ENCODE measurements around the gene FSCN2. TPM values are rescaled to one million over a fixed set of nuclear protein-coding genes. Genes with fewer than 3 reads are reported as not detected.

The FSCN2 gene
- total RNA-seq, 2 donors from 2014 or later: 1.0 to 1.8 TPM

- peaks cover 9% of the 10 kb centered on the region for H3K27me3 ChIP-seq (ENCODE audit: control insufficient read depth, insufficient read depth, low read length, poor library complexity, severe bottlenecking)
- 66 to 79% methylated on average over 3 of the region's 5 CpGs for WGBS, 2 experiments (ENCODE audit: insufficient coverage in 1 of 2, insufficient read length in 1 of 2)
Observed at GRCh38 chr17:81535007-81535328, 6.8 kb downstream of the FSCN2 start.

GRCh38 chr17:81535480-81536298 is 7.5 kb downstream of the FSCN2 start:
- Mint-ChIP-seq H3K27ac (no peak overlapping the region), H3K4me3 (no peak overlapping the region), H3K9me3 (no peaks in the 10 kb centered on the region), H3K36me3 (ENCODE audit: low read depth) (peaks cover 3% of the 10 kb centered on the region), H3K27me3 (ENCODE audit: insufficient read depth) (peaks cover 30% of the 10 kb centered on the region), H3K4me1 (no peaks in the 10 kb centered on the region)
- Histone ChIP-seq H3K36me3 (ENCODE audit: control insufficient read depth, insufficient read depth, low read length) (no peaks in the 10 kb centered on the region), H3K9ac (ENCODE audit: extremely low read depth, low read length, poor library complexity, severe bottlenecking) (no peak overlapping the region), H3K27ac (ENCODE audit: low read depth, low read length) (no peak overlapping the region), H3K4me1 (ENCODE audit: control insufficient read depth, insufficient read depth, low read length) (no peaks in the 10 kb centered on the region), H3K4me3 (ENCODE audit: low read length) (no peak overlapping the region), H3K9me3 (ENCODE audit: control insufficient read depth, low read length) (no peaks in the 10 kb centered on the region), H3K27me3 (ENCODE audit: control insufficient read depth, insufficient read depth, low read length, poor library complexity, severe bottlenecking) (peaks cover 9% of the 10 kb centered on the region)
- no peak for TF ChIP-seq CTCF (conservative IDR thresholded peaks at IDR 0.05)
- no peak for DNase-seq
- WGBS, 2 experiments (ENCODE audit: insufficient coverage in 1 of 2, insufficient read length in 1 of 2): 86 to 93% methylated on average over 11 to 13 of the region's 13 CpGs

More at GRCh38 chr17:81535007-81535328, 6.8 kb downstream of the FSCN2 start:
- peaks cover 3% of the 10 kb centered on the region for H3K36me3 Mint-ChIP-seq (ENCODE audit: low read depth)
- no peak overlapping the region for H3K9ac ChIP-seq (ENCODE audit: extremely low read depth, low read length, poor library complexity, severe bottlenecking)
- TF ChIP-seq CTCF (conservative IDR thresholded peaks at IDR 0.05): no peak
- H3K4me1 Mint-ChIP-seq: no peaks in the 10 kb centered on the region
- no peaks in the 10 kb centered on the region for H3K4me1 ChIP-seq (ENCODE audit: control insufficient read depth, insufficient read depth, low read length)
- no peak overlapping the region for H3K27ac Mint-ChIP-seq
- DNase-seq: no peak
- no peak overlapping the region for H3K27ac ChIP-seq (ENCODE audit: low read depth, low read length)
- H3K27me3 Mint-ChIP-seq (ENCODE audit: insufficient read depth): peaks cover 30% of the 10 kb centered on the region
- H3K9me3 ChIP-seq (ENCODE audit: control insufficient read depth, low read length): no peaks in the 10 kb centered on the region
- no peak overlapping the region for H3K4me3 Mint-ChIP-seq
- no peaks in the 10 kb centered on the region for H3K9me3 Mint-ChIP-seq
- H3K4me3 ChIP-seq (ENCODE audit: low read length): no peak overlapping the region
- no peaks in the 10 kb centered on the region for H3K36me3 ChIP-seq (ENCODE audit: control insufficient read depth, insufficient read depth, low read length)

GRCh38 chr17:81536299-81537290 is 8.4 kb downstream of the FSCN2 start:
- WGBS, 2 experiments (ENCODE audit: insufficient coverage in 1 of 2, insufficient read length in 1 of 2): 38 to 64% methylated on average over 30 to 89 of the region's 89 CpGs
- Histone ChIP-seq H3K9me3 (ENCODE audit: control insufficient read depth, low read length) (no peaks in the 10 kb centered on the region), H3K4me1 (ENCODE audit: control insufficient read depth, insufficient read depth, low read length) (no peaks in the 10 kb centered on the region), H3K36me3 (ENCODE audit: control insufficient read depth, insufficient read depth, low read length) (no peaks in the 10 kb centered on the region), H3K27ac (ENCODE audit: low read depth, low read length) (no peak overlapping the region), H3K9ac (ENCODE audit: extremely low read depth, low read length, poor library complexity, severe bottlenecking) (no peak overlapping the region), H3K27me3 (ENCODE audit: control insufficient read depth, insufficient read depth, low read length, poor library complexity, severe bottlenecking) (peaks cover 9% of the 10 kb centered on the region), H3K4me3 (ENCODE audit: low read length) (no peak overlapping the region)
- H3K27ac Mint-ChIP-seq: no peak overlapping the region
- no peak for DNase-seq
- H3K4me3 Mint-ChIP-seq: no peak overlapping the region
- H3K27me3 Mint-ChIP-seq (ENCODE audit: insufficient read depth): peaks cover 30% of the 10 kb centered on the region
- peaks cover 3% of the 10 kb centered on the region for H3K36me3 Mint-ChIP-seq (ENCODE audit: low read depth)
- no peaks in the 10 kb centered on the region for H3K9me3 Mint-ChIP-seq
- H3K4me1 Mint-ChIP-seq: no peaks in the 10 kb centered on the region
- TF ChIP-seq CTCF (conservative IDR thresholded peaks at IDR 0.05): no peak

All from endodermal cell (in vitro differentiated cells).